Gastrocnemius medialis (tissue), 4 donors: ENCODE data around the gene LRP1-AS.
"Not testable (repeated sequence)": the region's sequence is repeated elsewhere in the genome, so short reads cannot be mapped to it uniquely, and the experiment has no call there.

Experiments
- CTCF ChIP-seq, 5 experiments: fragments of 450-650 bp in 3 of 5; fragments of 200-600 bp in 2 of 5; sonication (generic) in 2 of 5; IDR thresholded peaks in 4 of 5; conservative IDR thresholded peaks in 1 of 5; 1 replicate in 4 of 5; 2 replicates in 1 of 5; pipeline ENCODE4 v1.5.1; 2016 to 2019; ENCODE audit warnings: antibody characterized with exemption in 5 of 5, mild to moderate bottlenecking in 3 of 5, moderate library complexity in 3 of 5
- POLR2A ChIP-seq, 2 donors: fragments of 450-650 bp; IDR thresholded peaks; one replicate each; pipeline ENCODE4 v1.6.1; 2017; ENCODE audit warnings: antibody characterized with exemption in 2 of 2, mild to moderate bottlenecking in 2 of 2, moderate library complexity in 2 of 2

GRCh38 chr12:57120718-57121117 lies 26.7 kb downstream of the LRP1-AS start:
- TF ChIP-seq POLR2A (IDR thresholded peaks at IDR 0.05); CTCF (IDR thresholded peaks at IDR 0.05 in 4 of 5, conservative IDR thresholded peaks at IDR 0.05 in 1 of 5): not testable (repeated sequence)
